BJ (cell line): ENCODE results near the gene PPP4R3C. TPM values are rescaled to one million over a fixed set of nuclear protein-coding genes. Genes with fewer than 3 reads are reported as not detected.
"Not testable (repeated sequence)": the region's sequence is repeated elsewhere in the genome, so short reads cannot be mapped to it uniquely, and the experiment has no call there.

Source experiments
- CTCF ChIA-PET: fragments of 350-600 bp; formaldehyde crosslinking; extraction: SDS; loops from one replicate; lab custom pipeline; 2021; ENCODE audit warnings: antibody characterized with exemption, inconsistent platforms; lab: Yijun Ruan, JAX
- POLR2A ChIA-PET: fragments of 300-600 bp; sonication (Branson Sonifier 250); formaldehyde crosslinking; extraction: SDS; loops from one replicate; lab custom pipeline; 2021; ENCODE audit warnings: antibody characterized with exemption; lab: Charles Lee
- DNase-seq: peaks from one replicate; pipeline ENCODE4 v3.0.0-alpha.2; 2011; ENCODE audit warnings: low read depth
- H3K27me3 ChIP-seq: 2 replicates; pipeline ENCODE4 v1.6.0; 2011; ENCODE audit warnings: low read length; ENCODE audit not compliant: control insufficient read depth, insufficient read depth
- H3K36me3 ChIP-seq: 2 replicates; pipeline ENCODE4 v1.5.1; 2011; ENCODE audit warnings: low read length; ENCODE audit not compliant: control insufficient read depth, insufficient read depth
- H3K4me3 ChIP-seq: 2 replicates; pipeline ENCODE4 v1.5.1; 2011; ENCODE audit warnings: low read depth, mild to moderate bottlenecking, control low read depth, low read length
- polyA minus RNA-seq: library from RNA; depleted of rRNA, polyadenylated mRNA; stranded (reverse); fragments of >200 nt; gene quantifications from 2 replicates; pipeline ENCODE4 v1.2.3, GENCODE V29; 2011; rRNA and poly(A)+ RNA removed
- polyA plus RNA-seq: library from polyadenylated mRNA; depleted of rRNA; stranded (reverse); fragments of >200 nt; gene quantifications from 2 replicates; pipeline ENCODE4 v1.2.3, GENCODE V29; 2011; rRNA removed
- TF ChIP-seq, protein P1 (sequence below): IDR thresholded peaks from 2 replicates; pipeline ENCODE4 v1.5.1; 2011; ENCODE audit warnings: low read depth, mild to moderate bottlenecking, control low read depth, inconsistent platforms, low read length, moderate library complexity; ENCODE audit not compliant: insufficient read depth

The PPP4R3C gene
- not detected in 2 replicates for polyA plus RNA-seq
- not detected in 2 replicates for polyA minus RNA-seq

DNA sequence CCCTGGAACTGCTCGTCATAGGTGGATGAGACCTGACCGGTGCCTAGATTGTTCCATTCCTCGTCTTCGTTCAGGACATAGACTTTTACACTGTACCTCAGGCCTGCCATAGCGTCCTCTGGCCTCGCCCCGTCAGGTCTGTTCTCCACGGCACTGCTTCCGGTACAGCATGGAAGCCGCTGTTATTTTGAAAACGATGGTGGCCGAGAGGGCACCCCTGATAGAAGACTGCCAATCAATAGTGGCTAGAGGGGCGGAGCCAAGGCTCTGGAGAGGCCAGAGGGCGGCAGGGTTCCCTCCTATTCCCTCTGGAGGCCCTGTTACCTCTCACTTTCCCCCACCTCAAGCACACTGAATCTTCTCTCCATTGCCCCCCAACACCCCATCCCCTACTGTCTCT lies at the start of gene PPP4R3C:
PPP4R3C (minus strand) TSS at position 155 of the 400 bp plus-strand sequence; CDS start at position 110, 45 bp downstream.
- CTCF ChIA-PET, result no interaction called here

DNA sequence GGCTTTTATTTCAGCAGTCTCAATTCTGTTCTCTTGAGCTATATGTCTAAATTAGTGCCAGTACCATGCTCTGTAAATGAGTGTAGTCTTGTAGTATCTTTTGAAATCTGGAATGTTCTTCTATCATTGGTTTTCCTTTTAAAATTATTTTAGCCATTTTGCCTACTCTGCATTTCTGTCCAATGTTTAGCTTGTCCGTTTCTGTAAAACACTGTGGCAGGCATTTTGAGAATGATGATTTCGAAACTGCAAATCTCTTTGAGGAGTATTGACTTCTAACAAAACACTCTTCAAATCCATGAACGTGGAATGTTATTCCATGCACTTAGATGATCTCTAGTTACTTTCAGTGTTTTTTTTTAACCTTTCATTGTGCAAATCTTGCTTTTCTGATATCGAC lies 28.3 kb upstream of the PPP4R3C start:
- Histone ChIP-seq H3K27me3 (no peaks in the 10 kb centered on the region), H3K36me3 (no peaks in the 10 kb centered on the region), H3K4me3 (no peak overlapping the region)
- ChIA-PET POLR2A (no interaction called here), CTCF (no interaction called here)
- TF ChIP-seq, protein P1, sequence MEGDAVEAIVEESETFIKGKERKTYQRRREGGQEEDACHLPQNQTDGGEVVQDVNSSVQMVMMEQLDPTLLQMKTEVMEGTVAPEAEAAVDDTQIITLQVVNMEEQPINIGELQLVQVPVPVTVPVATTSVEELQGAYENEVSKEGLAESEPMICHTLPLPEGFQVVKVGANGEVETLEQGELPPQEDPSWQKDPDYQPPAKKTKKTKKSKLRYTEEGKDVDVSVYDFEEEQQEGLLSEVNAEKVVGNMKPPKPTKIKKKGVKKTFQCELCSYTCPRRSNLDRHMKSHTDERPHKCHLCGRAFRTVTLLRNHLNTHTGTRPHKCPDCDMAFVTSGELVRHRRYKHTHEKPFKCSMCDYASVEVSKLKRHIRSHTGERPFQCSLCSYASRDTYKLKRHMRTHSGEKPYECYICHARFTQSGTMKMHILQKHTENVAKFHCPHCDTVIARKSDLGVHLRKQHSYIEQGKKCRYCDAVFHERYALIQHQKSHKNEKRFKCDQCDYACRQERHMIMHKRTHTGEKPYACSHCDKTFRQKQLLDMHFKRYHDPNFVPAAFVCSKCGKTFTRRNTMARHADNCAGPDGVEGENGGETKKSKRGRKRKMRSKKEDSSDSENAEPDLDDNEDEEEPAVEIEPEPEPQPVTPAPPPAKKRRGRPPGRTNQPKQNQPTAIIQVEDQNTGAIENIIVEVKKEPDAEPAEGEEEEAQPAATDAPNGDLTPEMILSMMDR, result no peak
- no peak for DNase-seq

More for the DNA sequence above, at the start of gene PPP4R3C:
- Histone ChIP-seq H3K4me3 (no peak within 1 kb of the TSS), H3K27me3 (no peaks in the 10 kb centered on the region), H3K36me3 (no peaks in the 10 kb centered on the region)
- TF ChIP-seq, protein P1, result no peak
- no peak for DNase-seq
- POLR2A ChIA-PET, result no interaction called here

DNA sequence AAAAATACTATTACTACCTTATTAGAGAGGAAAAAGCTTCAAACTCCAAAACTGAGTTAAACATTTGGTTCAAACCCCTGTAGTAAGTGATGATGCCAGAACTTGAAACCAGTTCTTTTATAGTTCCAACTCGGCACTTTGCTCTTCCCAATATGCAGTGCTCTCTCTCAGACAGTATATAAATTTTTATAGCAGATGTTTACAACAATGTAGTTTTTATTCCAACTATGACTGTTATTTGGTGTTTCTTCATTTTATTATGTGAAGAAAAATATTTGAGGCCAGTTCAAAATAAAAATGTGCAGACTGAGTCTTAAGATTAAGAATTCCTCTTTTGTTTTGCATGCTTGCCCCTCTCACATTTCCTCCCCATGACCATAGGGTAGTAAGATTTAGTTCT lies 2.9 kb upstream of the PPP4R3C start:
- Histone ChIP-seq H3K36me3 (no peaks in the 10 kb centered on the region), H3K27me3 (no peaks in the 10 kb centered on the region), H3K4me3 (no peak overlapping the region)
- TF ChIP-seq, protein P1, result no peak
- ChIA-PET CTCF (no interaction called here), POLR2A (no interaction called here)
- no peak for DNase-seq

- H3K27me3 ChIP-seq, result no peaks in the 10 kb centered on the region
- CTCF ChIA-PET, result no interaction called here
- TF ChIP-seq, protein P1, result no peak
- H3K4me3 ChIP-seq, result no peak overlapping the region
- no peaks in the 10 kb centered on the region for H3K36me3 ChIP-seq
- DNase-seq, result no peak
- POLR2A ChIA-PET, result no interaction called here
Observed at GRCh38 chrX:27465036-27465435, 1.9 kb upstream of the PPP4R3C start.

DNA sequence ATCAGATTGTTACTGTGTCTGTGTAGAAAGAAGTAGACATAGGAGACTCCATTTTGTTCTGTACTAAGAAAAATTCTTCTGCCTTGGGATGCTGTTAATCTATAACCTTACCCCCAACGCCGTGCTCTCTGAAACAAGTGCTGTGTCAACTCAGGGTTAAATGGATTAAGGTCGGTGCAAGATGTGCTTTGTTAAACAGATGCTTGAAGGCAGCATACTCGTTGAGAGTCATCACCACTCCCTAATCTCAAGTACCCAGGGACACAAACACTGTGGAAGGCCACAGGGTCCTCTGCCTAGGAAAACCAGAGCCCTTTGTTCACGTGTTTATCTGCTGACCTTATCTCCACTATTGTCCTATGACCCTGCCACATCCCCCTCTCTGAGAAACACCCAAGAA lies 4.0 kb downstream of the PPP4R3C start:
- POLR2A ChIA-PET, H3K27me3 ChIP-seq, H3K4me3 ChIP-seq, CTCF ChIA-PET, DNase-seq, H3K36me3 ChIP-seq: not testable (repeated sequence)

DNA sequence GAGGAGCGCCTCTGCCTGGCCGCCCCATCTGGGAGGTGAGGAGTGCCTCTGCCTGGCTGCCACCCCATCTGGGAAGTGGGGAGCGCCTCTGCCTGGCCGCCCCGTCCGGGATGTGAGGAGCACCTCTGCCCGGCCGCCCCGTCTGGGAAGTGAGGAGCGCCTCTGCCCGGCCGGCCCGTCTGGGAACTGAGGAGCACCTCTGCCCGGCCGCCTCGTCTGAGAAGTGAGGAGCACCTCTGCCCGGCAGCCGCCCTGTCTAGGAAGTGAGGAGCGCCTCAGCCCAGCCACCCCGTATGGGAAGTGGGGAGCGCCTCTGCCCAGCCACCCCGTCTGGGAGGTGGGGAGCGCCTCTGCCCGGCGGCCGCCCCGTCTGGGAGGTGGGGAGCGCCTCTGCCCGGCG lies 4.6 kb downstream of the PPP4R3C start:
- H3K4me3 ChIP-seq, H3K27me3 ChIP-seq, POLR2A ChIA-PET, CTCF ChIA-PET, H3K36me3 ChIP-seq, DNase-seq: not testable (repeated sequence)
